Gastrocnemius medialis (tissue), 4 donors: ENCODE results near the gene INSYN2B. TPM values are rescaled to one million over a fixed set of nuclear protein-coding genes. Genes with fewer than 3 reads are reported as not detected.

Experiments used
- ATAC-seq, 2 donors: fragments of 150-250 bp; one replicate each; pipeline ENCODE4 v1.9.1; 2016
- DNase-seq, 2 donors: peaks; one replicate each; pipeline ENCODE4 v3.0.0-alpha.2; 2019
- H3K27ac ChIP-seq, 4 donors: fragments of 200-600 bp; sonication (generic); 1 replicate in 1 of 4; 2 replicates in 3 of 4; pipeline ENCODE4 v1.5.1; 2016 to 2018; ENCODE audit warnings: mild to moderate bottlenecking in 2 of 4, moderate library complexity in 1 of 4
- H3K27me3 ChIP-seq, 3 donors: fragments of 200-600 bp; sonication (generic) in 2 of 3; 1 replicate in 1 of 3; 2 replicates in 2 of 3; pipeline versions ENCODE4 v1.5.1 to v1.6.0; 2016 to 2019; ENCODE audit warnings: mild to moderate bottlenecking in 1 of 3, moderate library complexity in 1 of 3
- H3K36me3 ChIP-seq, 2 donors: fragments of 200-600 bp; sonication (generic) in 1 of 2; one replicate each; pipeline ENCODE4 v1.5.1; 2017 to 2018
- H3K4me1 ChIP-seq, 2 donors: fragments of 200-600 bp; sonication (generic) in 1 of 2; one replicate each; pipeline ENCODE4 v1.5.1; 2016 to 2017; ENCODE audit warnings: mild to moderate bottlenecking in 2 of 2
- H3K4me3 ChIP-seq, 4 donors: fragments of 200-600 bp; sonication (generic) in 3 of 4; 1 replicate in 1 of 4; 2 replicates in 3 of 4; pipeline ENCODE4 v1.5.1; 2016 to 2019; ENCODE audit warnings: mild to moderate bottlenecking in 2 of 4
- H3K9me3 ChIP-seq, 3 donors: fragments of 200-600 bp; sonication (generic) in 2 of 3; 1 replicate in 1 of 3; 2 replicates in 2 of 3; pipeline ENCODE4 v1.5.1; 2016 to 2019
- CTCF ChIP-seq, 5 experiments: fragments of 450-650 bp in 3 of 5; fragments of 200-600 bp in 2 of 5; sonication (generic) in 2 of 5; IDR thresholded peaks in 4 of 5; conservative IDR thresholded peaks in 1 of 5; 1 replicate in 4 of 5; 2 replicates in 1 of 5; pipeline ENCODE4 v1.5.1; 2016 to 2019; ENCODE audit warnings: antibody characterized with exemption in 5 of 5, mild to moderate bottlenecking in 3 of 5, moderate library complexity in 3 of 5
- POLR2A ChIP-seq, 2 donors: fragments of 450-650 bp; IDR thresholded peaks; one replicate each; pipeline ENCODE4 v1.6.1; 2017; ENCODE audit warnings: antibody characterized with exemption in 2 of 2, mild to moderate bottlenecking in 2 of 2, moderate library complexity in 2 of 2
- in situ Hi-C, 4 donors: fragments of 200-750 bp; cut with MboI; loops; one replicate each; pipeline versions ENCODE4 v1.15.0 to v1.8.0; 2017; ENCODE audit warnings: low sequenced_read_pairs in 4 of 4
- intact Hi-C: fragments of 100-400 bp; cut with DNase I; formaldehyde crosslinking; loops from one replicate; pipeline ENCODE4 v1.15.1; 2023; ENCODE audit warnings: low total_unique reads
- total RNA-seq, 4 donors: library from RNA; depleted of rRNA; stranded (reverse); fragments of >200 nt; gene quantifications; one replicate each; pipeline versions ENCODE4 v1.1.0 to v1.2.3, GENCODE V29; 2016

Gene INSYN2B
- under 1 TPM in 1 of 4 donors, not detected in 3; 0.07 TPM for total RNA-seq

- no peak within 1 kb of the TSS for H3K27ac ChIP-seq
- no peak for DNase-seq
- TF ChIP-seq POLR2A (IDR thresholded peaks at IDR 0.05): no peak
- TF ChIP-seq CTCF (IDR thresholded peaks at IDR 0.05 in 4 of 5, conservative IDR thresholded peaks at IDR 0.05 in 1 of 5): peak in 2 of 5 experiments; percentile 27 to 28
- no peaks in the 10 kb centered on the region for H3K4me1 ChIP-seq
- peaks cover 0 to 3% (median 0%) of the 10 kb centered on the region in 3 donors for H3K27me3 ChIP-seq
- ATAC-seq: peak in 1 of 2 donors; percentile 24
- H3K4me3 ChIP-seq: no peak within 1 kb of the TSS
- no peaks in the 10 kb centered on the region for H3K9me3 ChIP-seq
- in situ Hi-C loops: no loop called here
- no peaks in the 10 kb centered on the region for H3K36me3 ChIP-seq
- intact Hi-C loops: no loop called here
Observed at GRCh38 chr5:169980418-169981053, at the start of gene INSYN2B. INSYN2B (minus strand) TSS chr5:169980495; CDS start chr5:169883898, 96,597 bp downstream.

- no peak for ATAC-seq
Observed at GRCh38 chr5:170028124-170028523, 47.8 kb upstream of the INSYN2B start.

GRCh38 chr5:170025853-170026252 lies 45.6 kb upstream of the INSYN2B start:
- ATAC-seq: no peak
- no peak for DNase-seq
- Histone ChIP-seq H3K4me1 (no peaks in the 10 kb centered on the region), H3K9me3 (no peaks in the 10 kb centered on the region), H3K27me3 (no peaks in the 10 kb centered on the region), H3K4me3 (no peak overlapping the region), H3K36me3 (no peaks in the 10 kb centered on the region), H3K27ac (no peak overlapping the region)
- TF ChIP-seq POLR2A (IDR thresholded peaks at IDR 0.05) (no peak), CTCF (IDR thresholded peaks at IDR 0.05 in 4 of 5, conservative IDR thresholded peaks at IDR 0.05 in 1 of 5) (no peak)
- in situ Hi-C loops (no loop called here), intact Hi-C loops (no loop called here)

More at GRCh38 chr5:170028124-170028523, 47.8 kb upstream of the INSYN2B start:
- in situ Hi-C loops: no loop called here
- no peaks in the 10 kb centered on the region for H3K4me1 ChIP-seq
- no peak overlapping the region for H3K27ac ChIP-seq
- H3K36me3 ChIP-seq: no peaks in the 10 kb centered on the region
- H3K4me3 ChIP-seq: no peak overlapping the region
- H3K9me3 ChIP-seq: no peaks in the 10 kb centered on the region
- H3K27me3 ChIP-seq: no peaks in the 10 kb centered on the region
- intact Hi-C loops: no loop called here
- no peak for DNase-seq
- TF ChIP-seq POLR2A (IDR thresholded peaks at IDR 0.05): no peak

- DNase-seq: no peak
- Histone ChIP-seq H3K27me3 (no peaks in the 10 kb centered on the region), H3K4me1 (no peaks in the 10 kb centered on the region), H3K4me3 (no peak overlapping the region), H3K9me3 (no peaks in the 10 kb centered on the region), H3K36me3 (no peaks in the 10 kb centered on the region), H3K27ac (no peak overlapping the region)
- no peak for ATAC-seq
- no peak for TF ChIP-seq POLR2A (IDR thresholded peaks at IDR 0.05)
- no peak for TF ChIP-seq CTCF (IDR thresholded peaks at IDR 0.05 in 4 of 5, conservative IDR thresholded peaks at IDR 0.05 in 1 of 5)
- intact Hi-C loops (no loop called here), in situ Hi-C loops (no loop called here)
Observed at GRCh38 chr5:170021506-170021905, 41.2 kb upstream of the INSYN2B start.

- H3K36me3 ChIP-seq: no peaks in the 10 kb centered on the region
- H3K27ac ChIP-seq: no peak overlapping the region
- DNase-seq: no peak
- ATAC-seq: no peak
- no peaks in the 10 kb centered on the region for H3K9me3 ChIP-seq
- H3K4me1 ChIP-seq: no peaks in the 10 kb centered on the region
- no peaks in the 10 kb centered on the region for H3K27me3 ChIP-seq
- no peak for TF ChIP-seq POLR2A (IDR thresholded peaks at IDR 0.05)
- TF ChIP-seq CTCF (IDR thresholded peaks at IDR 0.05 in 4 of 5, conservative IDR thresholded peaks at IDR 0.05 in 1 of 5): no peak
- in situ Hi-C loops: no loop called here
- no peak overlapping the region for H3K4me3 ChIP-seq
- intact Hi-C loops: no loop called here
Observed at GRCh38 chr5:170020423-170020822, 40.1 kb upstream of the INSYN2B start.
